Fibroblast of peridontal ligament (primary cell): Measurements from ENCODE around the gene MAST4.
"Not testable (repeated sequence)": the region's sequence is repeated elsewhere in the genome, so short reads cannot be mapped to it uniquely, and the experiment has no call there.

Source experiments
- DNase-seq: peaks from one replicate; pipeline ENCODE4 v3.0.0-alpha.2; 2010; ENCODE audit errors: extremely low read depth

Gene MAST4

GRCh38 chr5:66646570-66646969 lies 50.4 kb downstream of the MAST4 start:
- no peak for DNase-seq

DNA sequence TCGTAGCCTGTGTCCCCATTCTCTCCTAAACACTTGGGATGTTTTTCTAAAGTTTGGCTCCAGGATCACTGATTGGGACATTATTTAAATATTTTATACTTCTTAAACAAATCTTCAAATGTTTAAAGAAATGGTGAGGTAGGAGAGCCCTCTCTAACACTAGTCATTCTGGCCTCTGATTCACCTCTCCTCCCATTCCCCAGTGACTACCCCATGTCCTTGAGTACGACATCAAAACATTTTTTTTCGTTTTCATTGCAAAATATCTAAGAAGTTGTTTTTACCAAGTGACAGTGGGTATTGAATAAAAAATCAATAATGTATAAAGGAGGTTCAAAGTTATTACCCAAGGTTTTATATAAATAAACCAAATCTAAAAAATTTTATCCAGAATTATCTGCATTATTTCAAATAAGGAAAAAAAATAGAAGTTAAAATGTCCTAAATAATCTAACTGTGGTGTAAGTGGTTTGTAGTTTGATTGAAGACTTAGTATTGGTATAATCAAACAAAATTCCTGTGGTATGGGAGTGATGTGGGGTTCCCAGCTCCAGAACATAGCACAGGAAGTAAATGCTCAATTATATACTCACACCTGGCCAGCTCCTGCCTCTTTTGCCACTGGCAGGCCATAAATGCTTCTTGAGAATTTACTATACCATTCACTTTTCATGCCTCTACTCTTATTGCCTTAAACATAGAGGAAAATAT lies 51.1 kb downstream of the MAST4 start:
- no peak for DNase-seq

- DNase-seq = no peak
These were observed 56.6 kb downstream of the MAST4 start for GRCh38 chr5:66652818-66653217.

DNA sequence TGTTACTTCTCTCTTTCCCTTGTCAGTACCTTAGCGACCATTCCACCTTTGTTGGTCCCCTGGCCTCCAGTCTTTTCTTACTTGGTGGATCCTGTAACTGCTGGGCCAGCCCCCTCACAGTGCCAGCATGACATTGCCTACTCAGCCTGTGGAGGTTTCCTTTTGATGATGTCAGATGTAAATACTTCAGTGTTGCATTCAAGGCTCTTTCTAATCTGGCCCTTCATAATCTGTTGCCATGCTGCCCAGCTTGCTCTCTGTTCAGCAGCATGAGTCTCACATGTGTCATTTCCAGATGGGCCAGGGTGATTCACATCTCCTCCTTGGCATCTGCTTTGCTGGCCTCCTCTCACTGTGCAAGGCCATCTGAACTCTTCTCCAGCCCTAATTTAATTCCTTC lies 57.1 kb downstream of the MAST4 start:
- DNase-seq = peak; percentile 75

- DNase-seq = peak; percentile 51
These were observed 59.5 kb downstream of the MAST4 start for GRCh38 chr5:66655395-66656324.

DNA sequence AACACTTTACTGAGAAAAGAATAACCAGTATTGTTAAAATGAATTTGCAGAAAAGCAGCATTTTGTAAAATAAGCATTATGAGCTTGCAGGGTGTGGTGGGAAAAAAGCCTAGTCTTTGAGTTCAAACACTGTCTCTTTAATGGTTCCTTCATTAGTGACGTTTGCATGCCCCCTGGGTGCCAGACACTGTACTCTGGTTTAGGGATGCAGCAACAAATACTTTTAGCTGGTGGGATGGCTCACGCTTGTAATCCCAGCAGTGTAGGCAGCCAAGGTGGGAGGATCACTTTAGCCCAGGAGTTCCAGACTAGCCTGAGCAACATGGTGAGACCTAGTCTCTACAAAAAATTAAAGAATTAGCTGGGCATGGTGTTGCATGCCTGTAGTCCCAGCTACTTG lies 62.3 kb downstream of the MAST4 start:
- no peak for DNase-seq

DNA sequence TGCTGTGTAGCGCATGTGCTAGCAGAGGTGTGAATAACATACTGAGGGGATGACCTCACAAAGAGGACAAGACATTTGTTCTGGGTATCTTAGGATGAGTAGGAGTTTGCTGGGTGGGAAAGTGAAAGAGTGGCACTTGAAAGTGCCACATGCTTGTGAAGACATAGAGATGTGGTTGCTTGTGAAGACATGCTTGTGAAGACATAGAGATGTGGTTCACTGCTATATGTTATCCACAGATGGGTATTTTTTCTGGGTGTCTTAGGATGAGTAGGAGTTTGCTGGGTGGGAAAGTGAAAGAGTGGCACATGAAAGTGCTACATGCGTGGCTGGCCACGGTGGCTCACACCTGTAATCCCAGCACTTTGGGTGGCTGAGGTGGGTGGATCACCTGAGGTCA lies 63.6 kb downstream of the MAST4 start:
- no peak for DNase-seq

GRCh38 chr5:66660396-66660795 lies 64.2 kb downstream of the MAST4 start:
- peak; percentile 81 for DNase-seq

- DNase-seq = peak; percentile 93
These were observed 65.0 kb downstream of the MAST4 start for GRCh38 chr5:66661149-66661548.

DNA sequence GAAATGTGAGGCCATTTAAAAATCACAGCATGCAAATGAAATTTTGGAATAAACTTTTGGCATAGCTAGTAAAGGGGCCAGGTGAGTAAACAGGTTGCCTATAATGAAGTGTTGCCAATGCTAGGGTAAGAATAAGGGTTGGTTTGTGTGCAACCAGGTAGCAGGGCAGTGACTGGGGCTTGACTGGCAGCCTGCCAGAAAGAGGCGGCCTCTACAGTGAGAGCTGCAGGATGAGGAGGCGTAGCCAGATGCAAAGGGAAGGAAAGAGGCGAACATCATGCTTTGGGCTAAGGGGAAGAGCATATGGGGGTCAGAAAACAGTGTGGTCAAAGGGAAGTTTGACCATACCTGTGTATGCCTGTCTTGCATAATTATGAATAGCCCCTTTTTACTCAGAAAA lies 70.6 kb downstream of the MAST4 start:
- no peak for DNase-seq

- DNase-seq = no peak
These were observed 73.1 kb downstream of the MAST4 start for GRCh38 chr5:66669086-66669861.

DNA sequence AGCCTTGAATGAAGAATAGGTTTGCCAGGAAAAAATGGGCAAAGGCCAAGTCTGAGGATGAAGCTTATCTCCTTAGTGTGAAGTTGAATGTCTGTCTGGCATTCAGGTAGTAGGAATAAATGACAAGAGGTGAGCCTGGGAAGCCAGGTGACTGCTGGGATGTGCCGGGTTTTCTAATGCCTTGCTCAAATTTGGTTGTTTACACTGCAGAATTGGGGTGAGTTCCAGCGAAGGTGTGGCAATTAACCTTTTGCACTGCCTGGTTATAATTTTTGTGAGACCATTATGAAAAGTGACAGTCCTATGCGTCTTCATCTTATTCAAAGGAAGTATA lies 73.6 kb downstream of the MAST4 start:
- no peak for DNase-seq

DNA sequence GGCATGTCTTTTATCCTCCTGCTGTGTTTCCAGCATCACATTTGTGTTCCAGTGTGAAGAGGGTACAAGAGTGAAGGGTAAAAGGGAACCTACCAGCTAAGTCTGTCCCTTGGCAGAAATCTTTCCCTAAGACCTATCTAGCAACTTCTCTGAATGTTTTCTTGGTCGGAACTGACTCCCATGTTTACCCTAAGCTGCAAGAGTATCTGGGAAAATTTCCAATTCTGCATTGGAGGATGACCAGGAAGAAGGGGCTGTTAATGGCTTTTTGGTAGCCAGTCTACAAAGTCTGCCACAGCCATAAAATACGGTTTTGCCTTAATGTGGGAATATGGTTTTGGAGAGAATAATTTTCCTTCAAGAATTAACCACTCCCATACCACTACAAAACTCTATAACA lies 75.1 kb downstream of the MAST4 start:
- no peak for DNase-seq

GRCh38 chr5:66674802-66675201 lies 78.6 kb downstream of the MAST4 start:
- no peak for DNase-seq

GRCh38 chr5:66675406-66675805 lies 79.2 kb downstream of the MAST4 start:
- no peak for DNase-seq

DNA sequence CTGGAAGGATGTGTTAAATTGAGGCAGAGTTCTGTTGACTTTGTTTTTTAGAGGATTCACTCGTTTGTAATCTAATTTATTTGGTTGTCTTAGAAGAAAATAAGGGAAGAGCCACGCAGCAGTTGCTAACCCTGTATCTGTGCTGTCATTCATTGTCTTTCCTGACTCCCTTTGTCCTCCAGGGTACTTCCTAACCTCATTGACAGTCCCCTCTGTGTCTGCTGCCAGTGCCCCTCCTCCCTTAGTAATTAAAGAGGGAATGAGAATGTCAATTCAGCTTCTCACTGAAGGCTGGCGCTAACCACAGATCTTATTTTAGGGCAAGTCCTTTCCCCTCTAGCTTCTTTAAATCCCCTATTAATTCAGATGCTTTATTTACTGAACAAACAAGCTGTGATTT lies 84.0 kb downstream of the MAST4 start:
- DNase-seq = no peak

DNA sequence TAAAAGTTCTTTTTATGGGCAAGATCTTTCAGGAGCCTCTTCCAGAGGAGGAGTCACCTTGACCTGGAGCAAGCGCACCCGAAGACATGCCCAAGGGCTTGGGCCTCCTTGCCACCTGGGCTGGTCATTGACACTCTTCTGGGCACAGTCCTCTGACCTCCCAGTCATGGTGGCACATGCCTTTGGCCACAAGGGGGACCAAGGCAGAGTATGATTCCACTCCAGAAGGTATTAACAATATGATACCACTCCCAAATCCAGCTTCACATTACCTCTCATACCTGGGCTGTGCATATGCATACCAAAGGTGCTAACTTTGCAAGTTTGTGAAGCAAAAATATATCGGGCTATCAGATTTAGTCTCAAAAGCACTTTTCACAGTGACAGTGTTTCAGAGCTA lies 84.6 kb downstream of the MAST4 start:
- DNase-seq = no peak

GRCh38 chr5:66684663-66685062 lies 88.5 kb downstream of the MAST4 start:
- no peak for DNase-seq

DNA sequence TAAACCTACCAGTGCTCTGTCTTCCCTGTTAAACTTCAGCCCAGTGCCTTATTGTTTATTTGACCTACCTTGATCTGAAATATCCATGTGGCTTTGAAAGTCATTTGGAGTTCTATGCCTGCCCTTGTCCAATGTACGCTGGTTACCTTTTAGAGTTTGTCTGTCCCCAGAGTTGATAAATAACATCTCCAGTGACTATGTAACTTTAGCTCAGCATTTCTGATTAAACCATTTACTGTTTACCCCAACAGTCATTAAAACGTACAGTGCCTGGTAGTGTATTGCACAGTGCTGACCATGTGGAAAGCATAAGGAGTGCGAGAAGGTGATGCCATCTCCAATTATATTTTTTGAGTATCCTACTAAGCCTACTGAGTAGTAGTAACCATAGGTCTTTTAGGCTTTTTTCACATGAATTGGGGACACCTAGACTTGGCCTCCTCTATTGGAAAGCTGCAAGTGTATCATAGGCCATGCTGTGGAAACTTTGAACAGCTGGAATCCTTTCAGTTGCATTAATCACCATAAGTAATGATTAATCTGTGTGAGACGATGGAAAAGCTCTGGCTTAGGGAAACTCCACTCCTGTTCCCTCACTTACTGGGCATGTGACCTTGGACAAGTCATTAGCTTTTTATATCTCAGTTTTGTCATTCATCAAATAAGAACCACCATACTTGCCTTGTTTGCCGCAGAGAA lies 93.5 kb downstream of the MAST4 start:
- no peak for DNase-seq

DNA sequence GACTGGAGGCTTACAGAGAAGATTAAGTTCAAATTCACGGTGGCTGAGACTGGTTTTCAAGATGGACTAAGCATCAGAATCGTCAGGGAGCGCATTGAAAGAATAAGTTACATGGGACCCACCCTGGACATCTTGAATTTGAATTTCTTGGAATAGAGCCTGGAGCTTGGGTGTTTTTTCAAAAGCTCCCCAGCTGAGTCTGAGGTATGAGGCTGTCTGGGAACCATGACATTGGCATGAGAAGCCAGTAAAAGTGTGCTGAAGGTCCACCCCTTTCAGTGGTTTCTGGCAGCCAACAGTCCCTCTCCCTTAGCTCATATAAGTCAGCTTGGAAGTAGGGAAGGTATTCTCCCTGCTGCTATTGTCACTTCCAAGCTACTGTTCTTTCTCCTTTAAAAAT lies 97.8 kb downstream of the MAST4 start:
- no peak for DNase-seq

DNA sequence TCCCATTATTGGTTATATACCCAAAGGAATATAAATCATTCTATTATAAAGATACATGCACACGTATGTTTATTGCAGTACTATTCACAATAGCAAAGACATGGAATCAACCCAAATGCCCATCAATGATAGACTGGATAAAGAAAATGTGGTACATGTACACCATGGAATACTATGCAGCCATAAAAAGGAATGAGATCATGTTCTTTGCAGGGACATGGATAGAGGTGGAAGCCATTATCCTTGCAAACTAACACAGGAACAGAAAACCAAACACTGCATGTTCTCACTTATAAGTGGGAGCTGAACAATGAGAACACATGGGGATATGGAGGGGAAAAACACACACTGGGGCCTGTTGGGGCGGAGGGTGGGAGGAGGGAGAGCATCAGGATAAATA lies 99.6 kb downstream of the MAST4 start:
- DNase-seq = not testable (repeated sequence)
